HUES48 (cell line): ENCODE measurements around the gene CDK8.

ENCODE experiments used
- H3K27ac ChIP-seq: one replicate; pipeline ENCODE4 v1.7.0; 2013; ENCODE audit warnings: low read depth, low read length, inconsistent platforms
- H3K27me3 ChIP-seq: 2 replicates; pipeline ENCODE4 v1.6.1; 2013; ENCODE audit warnings: mild to moderate bottlenecking, low read length; ENCODE audit not compliant: control insufficient read depth, insufficient read depth
- H3K36me3 ChIP-seq: 2 replicates; pipeline ENCODE4 v1.6.1; 2013; ENCODE audit warnings: low read length; ENCODE audit not compliant: control insufficient read depth, insufficient read depth
- H3K4me1 ChIP-seq: 2 replicates; pipeline ENCODE4 v1.6.1; 2013; ENCODE audit warnings: mild to moderate bottlenecking, low read length; ENCODE audit not compliant: control insufficient read depth, insufficient read depth
- H3K4me3 ChIP-seq: 2 replicates; pipeline ENCODE4 v1.5.1; 2013; ENCODE audit warnings: mild to moderate bottlenecking, low read depth, low read length
- H3K9ac ChIP-seq: 2 replicates; pipeline ENCODE4 v1.6.1; 2013; ENCODE audit warnings: mild to moderate bottlenecking, low read depth, low read length, moderate library complexity
- H3K9me3 ChIP-seq: 2 replicates; pipeline ENCODE4 v1.6.1; 2013; ENCODE audit warnings: low read length; ENCODE audit not compliant: control insufficient read depth, insufficient read depth

The CDK8 gene

DNA sequence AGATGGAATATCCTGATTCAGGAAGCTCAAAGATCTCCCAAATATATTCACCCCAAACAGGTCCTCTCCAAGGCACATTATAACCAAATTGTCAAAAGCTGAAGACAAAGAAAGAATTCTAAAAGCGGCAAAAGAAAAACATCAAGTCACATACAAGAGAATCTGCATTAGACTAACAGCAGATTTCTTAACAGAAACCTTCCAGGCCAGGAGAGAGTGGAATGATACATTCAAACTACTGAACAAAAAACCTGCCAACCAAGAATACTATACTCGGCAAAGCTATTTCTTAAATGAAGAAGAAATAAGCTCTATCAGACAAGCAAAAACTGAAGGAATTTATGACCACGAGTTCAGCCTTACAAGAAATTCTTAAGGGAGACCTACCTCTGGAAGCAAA lies 183.0 kb downstream of the CDK8 start:
- H3K36me3 ChIP-seq, result no peaks in the 10 kb centered on the region
- no peak overlapping the region for H3K4me3 ChIP-seq
- H3K27ac ChIP-seq, result no peak overlapping the region
- no peaks in the 10 kb centered on the region for H3K27me3 ChIP-seq
- no peaks in the 10 kb centered on the region for H3K4me1 ChIP-seq
- no peak overlapping the region for H3K9ac ChIP-seq
- peaks cover 6% of the 10 kb centered on the region; the same call in 1 of the 2 replicates for H3K9me3 ChIP-seq

DNA sequence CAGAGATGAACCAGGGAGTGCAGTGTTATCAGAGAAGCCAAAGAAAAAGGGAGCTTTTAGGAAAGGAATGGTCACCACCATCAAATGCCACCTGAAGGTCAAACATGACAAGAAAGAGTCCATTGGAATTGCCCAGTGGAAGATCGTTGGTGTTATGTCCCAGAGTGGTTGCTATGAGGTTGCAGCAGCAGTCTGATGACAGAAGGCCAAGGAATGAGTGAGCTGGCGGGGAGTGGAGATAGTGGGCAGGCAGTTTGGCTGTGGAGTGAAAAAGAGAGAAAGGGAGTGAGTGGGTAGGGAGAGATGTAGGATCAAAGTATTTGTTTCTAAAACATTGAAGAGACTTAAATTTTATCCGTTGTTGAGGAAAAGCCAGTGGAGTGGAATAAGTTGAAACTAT lies 186.2 kb downstream of the CDK8 start:
- Histone ChIP-seq H3K9me3 (peaks cover 6% of the 10 kb centered on the region; the same call in 1 of the 2 replicates), H3K36me3 (no peaks in the 10 kb centered on the region), H3K27me3 (no peaks in the 10 kb centered on the region), H3K27ac (no peak overlapping the region), H3K4me3 (no peak overlapping the region), H3K9ac (no peak overlapping the region), H3K4me1 (no peaks in the 10 kb centered on the region)

DNA sequence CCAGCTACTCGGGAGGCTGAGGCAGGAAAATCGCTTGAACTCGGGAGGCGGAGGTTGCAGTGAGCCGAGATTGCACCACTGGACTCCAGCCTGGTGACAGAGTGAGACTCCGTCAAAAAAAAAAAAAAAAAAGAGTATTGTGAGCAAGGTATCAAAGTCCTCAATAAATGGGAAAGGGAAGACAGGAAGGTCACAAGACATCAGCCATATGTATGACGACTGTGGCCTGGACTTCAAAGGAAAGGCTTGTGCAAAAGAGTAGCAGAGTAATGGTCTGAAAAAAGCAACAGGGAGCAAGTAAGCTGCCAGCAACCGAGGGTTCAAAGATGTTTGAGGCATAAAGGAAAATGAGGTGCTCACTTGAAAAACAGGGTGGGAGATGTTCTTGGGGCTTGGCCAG lies 187.5 kb downstream of the CDK8 start:
- no peak overlapping the region for H3K4me3 ChIP-seq
- H3K4me1 ChIP-seq, result no peaks in the 10 kb centered on the region
- peaks cover 6% of the 10 kb centered on the region; the same call in 1 of the 2 replicates for H3K9me3 ChIP-seq
- no peaks in the 10 kb centered on the region for H3K36me3 ChIP-seq
- no peak overlapping the region for H3K27ac ChIP-seq
- H3K9ac ChIP-seq, result no peak overlapping the region
- no peaks in the 10 kb centered on the region for H3K27me3 ChIP-seq

DNA sequence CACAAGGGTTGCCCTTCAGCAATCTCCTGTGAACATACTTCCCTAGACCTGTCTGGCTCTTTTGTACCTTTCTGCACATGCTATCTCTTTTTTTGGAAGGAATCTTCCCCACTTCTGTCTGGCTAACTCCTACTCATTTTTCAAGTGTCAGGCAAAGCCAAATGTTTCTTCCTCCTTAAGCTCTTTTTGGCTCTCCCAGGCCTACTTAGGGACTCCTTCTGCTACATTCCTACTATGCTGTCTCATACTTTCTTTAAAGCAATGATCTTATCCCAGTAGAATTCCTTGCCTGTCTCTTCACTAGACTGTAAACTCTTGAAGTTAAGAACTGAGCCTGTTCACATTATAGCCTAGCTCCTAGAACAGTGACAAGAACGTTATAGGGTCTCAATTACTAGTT lies 188.6 kb downstream of the CDK8 start:
- no peaks in the 10 kb centered on the region for H3K36me3 ChIP-seq
- no peak overlapping the region for H3K9ac ChIP-seq
- no peaks in the 10 kb centered on the region for H3K27me3 ChIP-seq
- no peaks in the 10 kb centered on the region for H3K4me1 ChIP-seq
- H3K27ac ChIP-seq, result no peak overlapping the region
- H3K4me3 ChIP-seq, result no peak overlapping the region
- H3K9me3 ChIP-seq, result peaks cover under 1% of the 10 kb centered on the region; the same call in 1 of the 2 replicates

DNA sequence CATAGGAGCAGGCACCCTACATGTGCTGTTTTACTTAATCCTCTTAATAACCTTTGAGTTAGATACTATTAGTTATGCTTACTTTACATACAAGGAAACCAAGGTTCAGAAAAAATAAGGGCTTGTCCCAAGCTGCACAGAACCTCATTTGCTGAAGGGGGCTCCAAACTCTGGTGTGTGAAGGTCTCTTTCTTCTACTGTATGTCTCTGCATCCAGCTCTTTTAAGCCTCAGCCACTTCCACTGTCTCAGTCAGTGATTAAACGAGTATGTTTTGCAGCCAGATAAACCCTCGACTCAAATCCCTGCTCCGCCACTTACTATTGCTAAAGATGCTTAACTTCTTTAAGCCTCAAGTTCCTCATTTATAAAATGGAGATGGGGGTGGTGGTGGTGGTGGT lies 191.2 kb downstream of the CDK8 start:
- Histone ChIP-seq H3K4me1 (no peaks in the 10 kb centered on the region), H3K36me3 (no peaks in the 10 kb centered on the region), H3K4me3 (no peak overlapping the region), H3K9ac (no peak overlapping the region), H3K9me3 (no peaks in the 10 kb centered on the region), H3K27me3 (no peaks in the 10 kb centered on the region), H3K27ac (no peak overlapping the region)

DNA sequence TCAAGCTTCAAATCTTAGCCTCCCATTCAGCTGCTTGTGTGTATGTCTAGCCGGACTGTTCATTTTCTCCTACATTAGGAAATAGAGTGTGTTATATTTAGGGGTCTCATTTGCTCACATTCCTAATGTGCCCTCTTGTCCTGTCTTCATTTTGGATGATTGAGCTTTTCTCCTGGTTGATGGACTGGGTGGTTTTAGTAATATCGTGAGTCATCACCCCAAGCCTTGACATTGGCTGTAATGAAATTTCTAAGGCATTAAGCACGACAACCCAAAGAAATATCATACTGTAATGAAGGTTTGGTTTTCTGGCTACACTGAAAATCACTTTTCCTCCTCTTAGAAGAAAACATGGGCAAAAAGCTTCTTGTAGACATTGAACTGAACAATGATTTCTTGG lies 192.8 kb downstream of the CDK8 start:
- no peaks in the 10 kb centered on the region for H3K9me3 ChIP-seq
- no peak overlapping the region for H3K9ac ChIP-seq
- H3K36me3 ChIP-seq, result no peaks in the 10 kb centered on the region
- no peak overlapping the region for H3K4me3 ChIP-seq
- H3K27ac ChIP-seq, result no peak overlapping the region
- H3K27me3 ChIP-seq, result no peaks in the 10 kb centered on the region
- no peaks in the 10 kb centered on the region for H3K4me1 ChIP-seq

DNA sequence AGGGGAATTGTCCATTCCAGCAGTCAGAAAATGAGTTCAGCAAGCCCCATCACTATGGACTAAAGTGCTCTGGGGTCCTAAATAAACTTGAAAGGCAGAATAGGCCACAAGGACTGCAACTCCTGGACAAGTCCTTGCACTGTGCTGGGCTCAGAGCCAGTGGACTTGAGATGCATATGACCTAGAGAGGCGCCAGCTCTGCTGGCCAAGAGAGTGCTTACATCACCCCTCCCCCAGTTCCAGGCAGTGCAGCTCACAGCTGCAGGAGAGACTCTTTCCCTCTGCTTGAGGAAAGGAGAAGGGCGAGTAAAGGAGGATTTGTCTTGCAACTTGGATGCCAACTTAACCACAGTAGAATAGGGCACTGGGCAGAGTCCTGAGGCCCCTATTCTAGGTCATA lies 194.1 kb downstream of the CDK8 start:
- H3K9me3 ChIP-seq, result no peaks in the 10 kb centered on the region
- no peak overlapping the region for H3K9ac ChIP-seq
- H3K4me3 ChIP-seq, result no peak overlapping the region
- no peaks in the 10 kb centered on the region for H3K36me3 ChIP-seq
- H3K27ac ChIP-seq, result no peak overlapping the region
- no peaks in the 10 kb centered on the region for H3K27me3 ChIP-seq
- no peaks in the 10 kb centered on the region for H3K4me1 ChIP-seq

DNA sequence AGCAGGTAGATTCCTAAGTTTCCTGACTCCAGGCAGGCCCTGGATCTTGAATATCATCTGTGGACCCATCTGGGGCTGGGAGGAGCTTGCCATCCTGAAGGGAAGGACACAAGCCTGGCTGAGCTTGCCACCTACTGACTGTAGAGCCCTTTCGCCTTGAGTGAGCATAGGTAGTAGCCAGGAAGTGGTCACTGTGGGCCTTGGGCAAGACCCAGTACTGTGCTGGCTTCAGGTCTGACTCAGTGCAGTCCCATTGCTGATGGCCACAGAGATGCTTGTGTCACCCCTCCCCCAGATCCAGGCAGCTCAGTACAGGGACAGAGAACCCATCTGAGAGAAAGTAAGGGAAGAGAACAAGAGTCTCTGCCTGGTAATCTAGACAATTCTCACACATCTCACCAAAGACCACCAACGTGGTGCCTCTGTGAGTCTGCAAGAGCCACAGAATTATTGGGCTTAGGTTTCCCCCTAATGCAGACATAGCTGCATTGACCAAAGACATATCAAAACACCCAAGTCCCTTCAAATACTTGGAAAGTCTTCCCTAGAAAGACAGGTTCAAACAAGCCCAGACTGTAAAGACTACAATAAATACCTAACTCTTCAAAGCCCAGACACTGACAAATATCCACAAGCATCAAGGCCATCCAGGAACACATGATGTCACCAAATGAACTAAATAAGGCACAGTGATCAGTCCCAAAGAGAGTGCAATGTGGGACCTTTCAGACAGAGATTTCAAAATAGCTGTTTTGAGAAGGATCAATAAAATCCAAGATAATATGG lies 195.3 kb downstream of the CDK8 start:
- Histone ChIP-seq H3K36me3 (no peaks in the 10 kb centered on the region), H3K27me3 (no peaks in the 10 kb centered on the region), H3K4me1 (no peaks in the 10 kb centered on the region), H3K9ac (no peak overlapping the region), H3K4me3 (no peak overlapping the region), H3K9me3 (no peaks in the 10 kb centered on the region), H3K27ac (no peak overlapping the region)
